Mesodermal cell (in vitro differentiated cells): ENCODE results near the gene SLC6A18.

ENCODE experiments used
- H3K27ac ChIP-seq: 2 replicates; pipeline ENCODE4 v1.7.0; 2013; ENCODE audit warnings: mild to moderate bottlenecking, low read depth, low read length, moderate library complexity; ENCODE audit not compliant: severe bottlenecking
- H3K36me3 ChIP-seq: 2 replicates; pipeline ENCODE4 v1.7.1; 2013; ENCODE audit warnings: mild to moderate bottlenecking, low read length, moderate library complexity; ENCODE audit not compliant: control insufficient read depth, insufficient read depth
- H3K4me1 ChIP-seq: one replicate; pipeline ENCODE4 v1.7.1; 2013; ENCODE audit warnings: mild to moderate bottlenecking, low read length; ENCODE audit not compliant: insufficient read depth, control insufficient read depth, poor library complexity, severe bottlenecking
- H3K4me3 ChIP-seq: 2 replicates; pipeline ENCODE4 v1.7.0; 2013; ENCODE audit warnings: low read length, control low read depth, mild to moderate bottlenecking; ENCODE audit not compliant: insufficient read depth, poor library complexity, severe bottlenecking; ENCODE audit errors: extremely low read depth
- H3K9me3 ChIP-seq: 2 replicates; pipeline ENCODE4 v1.7.1; 2013; ENCODE audit warnings: mild to moderate bottlenecking, low read length, moderate library complexity; ENCODE audit not compliant: control insufficient read depth
- WGBS, 2 experiments: methylation state at CpG; one replicate each; pipeline ENCODE4 v1.1.5; 2013; ENCODE audit warnings: missing lambda C conversion rate in 2 of 2; ENCODE audit not compliant: insufficient coverage in 2 of 2; 5-methylcytosine and 5-hydroxymethylcytosine counted together

Gene SLC6A18

GRCh38 chr5:1246711-1247431 is 21.7 kb downstream of the SLC6A18 start:
- 32 to 37% methylated on average over 32 to 41 of the region's 43 CpGs for WGBS, 2 experiments
- H3K4me1 ChIP-seq: no peaks in the 10 kb centered on the region
- H3K4me3 ChIP-seq: no peak overlapping the region
- H3K9me3 ChIP-seq: no peaks in the 10 kb centered on the region
- no peaks in the 10 kb centered on the region for H3K36me3 ChIP-seq
- no peak overlapping the region for H3K27ac ChIP-seq

GRCh38 chr5:1247811-1248210 is 22.6 kb downstream of the SLC6A18 start:
- no peaks in the 10 kb centered on the region for H3K9me3 ChIP-seq
- H3K27ac ChIP-seq: no peak overlapping the region
- no peaks in the 10 kb centered on the region for H3K36me3 ChIP-seq
- no peak overlapping the region for H3K4me3 ChIP-seq
- no peaks in the 10 kb centered on the region for H3K4me1 ChIP-seq
- WGBS, 2 experiments: 71 to 85% methylated on average over 5 to 6 of the region's 6 CpGs

GRCh38 chr5:1249366-1250280 is 24.4 kb downstream of the SLC6A18 start:
- 80 to 81% methylated on average over 28 to 29 of the region's 29 CpGs for WGBS, 2 experiments
- Histone ChIP-seq H3K36me3 (no peaks in the 10 kb centered on the region), H3K27ac (no peak overlapping the region), H3K4me3 (no peak overlapping the region), H3K4me1 (no peaks in the 10 kb centered on the region), H3K9me3 (no peaks in the 10 kb centered on the region)

GRCh38 chr5:1251678-1252580 is 26.7 kb downstream of the SLC6A18 start:
- Histone ChIP-seq H3K36me3 (no peaks in the 10 kb centered on the region), H3K4me3 (no peak overlapping the region), H3K9me3 (no peaks in the 10 kb centered on the region), H3K4me1 (no peaks in the 10 kb centered on the region), H3K27ac (no peak overlapping the region)
- WGBS, 2 experiments: 85 to 91% methylated on average over 23 to 27 of the region's 27 CpGs

GRCh38 chr5:1252681-1253080 is 27.5 kb downstream of the SLC6A18 start:
- Histone ChIP-seq H3K4me1 (no peaks in the 10 kb centered on the region), H3K27ac (no peak overlapping the region), H3K36me3 (no peaks in the 10 kb centered on the region), H3K9me3 (no peaks in the 10 kb centered on the region), H3K4me3 (no peak overlapping the region)
- WGBS, 2 experiments: 88 to 93% methylated on average over 4 to 5 of the region's 9 CpGs

GRCh38 chr5:1253456-1254105 is 28.4 kb downstream of the SLC6A18 start:
- no peaks in the 10 kb centered on the region for H3K4me1 ChIP-seq
- 91 to 96% methylated on average over 25 to 32 of the region's 33 CpGs for WGBS, 2 experiments
- no peaks in the 10 kb centered on the region for H3K36me3 ChIP-seq
- H3K9me3 ChIP-seq: no peaks in the 10 kb centered on the region
- no peak overlapping the region for H3K4me3 ChIP-seq
- H3K27ac ChIP-seq: no peak overlapping the region

GRCh38 chr5:1254196-1254595 is 29.0 kb downstream of the SLC6A18 start:
- H3K36me3 ChIP-seq: no peaks in the 10 kb centered on the region
- WGBS, 2 experiments: 95 to 96% methylated on average over 16 to 19 of the region's 19 CpGs
- no peak overlapping the region for H3K27ac ChIP-seq
- no peak overlapping the region for H3K4me3 ChIP-seq
- no peaks in the 10 kb centered on the region for H3K4me1 ChIP-seq
- H3K9me3 ChIP-seq: no peaks in the 10 kb centered on the region

- H3K9me3 ChIP-seq: no peaks in the 10 kb centered on the region
- no peak overlapping the region for H3K4me3 ChIP-seq
- no peak overlapping the region for H3K27ac ChIP-seq
- 89 to 93% methylated on average over 11 to 15 of the region's 16 CpGs for WGBS, 2 experiments
- H3K4me1 ChIP-seq: no peaks in the 10 kb centered on the region
- H3K36me3 ChIP-seq: no peaks in the 10 kb centered on the region
Measured at GRCh38 chr5:1255081-1255561, 29.9 kb downstream of the SLC6A18 start.

GRCh38 chr5:1256776-1257175 is 31.6 kb downstream of the SLC6A18 start:
- no peaks in the 10 kb centered on the region for H3K36me3 ChIP-seq
- H3K4me3 ChIP-seq: no peak overlapping the region
- 81 to 89% methylated on average over 23 of the region's 23 CpGs for WGBS, 2 experiments
- H3K27ac ChIP-seq: no peak overlapping the region
- H3K9me3 ChIP-seq: no peaks in the 10 kb centered on the region
- H3K4me1 ChIP-seq: no peaks in the 10 kb centered on the region

- Histone ChIP-seq H3K36me3 (no peaks in the 10 kb centered on the region), H3K27ac (no peak overlapping the region), H3K4me1 (no peaks in the 10 kb centered on the region), H3K9me3 (no peaks in the 10 kb centered on the region), H3K4me3 (no peak overlapping the region)
- WGBS, 2 experiments: 87 to 93% methylated on average over 15 to 17 of the region's 17 CpGs
Measured at GRCh38 chr5:1257363-1257762, 32.2 kb downstream of the SLC6A18 start.
